HG03342 (cell line): ENCODE measurements around the gene ZDHHC14.
"Not testable (repeated sequence)": the region's sequence is repeated elsewhere in the genome, so short reads cannot be mapped to it uniquely, and the experiment has no call there.

Experiments used
- ATAC-seq: cut with Tn5 transposase; IDR thresholded peaks from one replicate; pipeline ENCODE4 v1.9.1; 2021; ENCODE audit warnings: mild to moderate bottlenecking, moderate library complexity; ENCODE audit not compliant: unreplicated experiment

ZDHHC14 gene

GRCh38 chr6:157674061-157674460 lies 293.1 kb downstream of the ZDHHC14 start:
- no peak for ATAC-seq

- no peak for ATAC-seq
Measured at GRCh38 chr6:157675831-157676230, 294.8 kb downstream of the ZDHHC14 start.

- no peak for ATAC-seq
Measured at GRCh38 chr6:157676241-157676640, 295.3 kb downstream of the ZDHHC14 start.

- ATAC-seq = no peak
Measured at GRCh38 chr6:157677235-157677634, 296.2 kb downstream of the ZDHHC14 start.

GRCh38 chr6:157679605-157680580 lies 298.9 kb downstream of the ZDHHC14 start:
- no peak for ATAC-seq

- no peak for ATAC-seq
Measured at GRCh38 chr6:157681041-157681650, 300.2 kb downstream of the ZDHHC14 start.

GRCh38 chr6:157682856-157683481 lies 302.0 kb downstream of the ZDHHC14 start:
- ATAC-seq = no peak

- ATAC-seq = no peak
Measured at GRCh38 chr6:157683707-157684106, 302.7 kb downstream of the ZDHHC14 start.

GRCh38 chr6:157684620-157685299 lies 303.8 kb downstream of the ZDHHC14 start:
- no peak for ATAC-seq

- no peak for ATAC-seq
Measured at GRCh38 chr6:157685596-157686280, 304.7 kb downstream of the ZDHHC14 start.

- no peak for ATAC-seq
Measured at GRCh38 chr6:157688275-157688959, 307.4 kb downstream of the ZDHHC14 start.

- no peak for ATAC-seq
Measured at GRCh38 chr6:157688960-157689599, 308.1 kb downstream of the ZDHHC14 start.

GRCh38 chr6:157689875-157690274 lies 308.9 kb downstream of the ZDHHC14 start:
- no peak for ATAC-seq

GRCh38 chr6:157690441-157691210 lies 309.6 kb downstream of the ZDHHC14 start:
- ATAC-seq = no peak

- ATAC-seq = not testable (repeated sequence)
Measured at GRCh38 chr6:157691621-157692020, 310.6 kb downstream of the ZDHHC14 start.

- ATAC-seq = no peak
Measured at GRCh38 chr6:157693867-157694266, 312.9 kb downstream of the ZDHHC14 start.

- ATAC-seq = no peak
Measured at GRCh38 chr6:157695301-157696040, 314.5 kb downstream of the ZDHHC14 start.
